Measurements from ENCODE around the gene RBM20.
A peak's percentile ranks its signal among the peaks of the same experiment; 100 is the strongest.

Gene RBM20

GRCh38 chr10:110789604-110790433, 145.7 kb downstream of the RBM20 start:
- no peak for DNase-seq

GRCh38 chr10:110790913-110791506, 146.9 kb downstream of the RBM20 start:
- DNase-seq: no peak

DNA sequence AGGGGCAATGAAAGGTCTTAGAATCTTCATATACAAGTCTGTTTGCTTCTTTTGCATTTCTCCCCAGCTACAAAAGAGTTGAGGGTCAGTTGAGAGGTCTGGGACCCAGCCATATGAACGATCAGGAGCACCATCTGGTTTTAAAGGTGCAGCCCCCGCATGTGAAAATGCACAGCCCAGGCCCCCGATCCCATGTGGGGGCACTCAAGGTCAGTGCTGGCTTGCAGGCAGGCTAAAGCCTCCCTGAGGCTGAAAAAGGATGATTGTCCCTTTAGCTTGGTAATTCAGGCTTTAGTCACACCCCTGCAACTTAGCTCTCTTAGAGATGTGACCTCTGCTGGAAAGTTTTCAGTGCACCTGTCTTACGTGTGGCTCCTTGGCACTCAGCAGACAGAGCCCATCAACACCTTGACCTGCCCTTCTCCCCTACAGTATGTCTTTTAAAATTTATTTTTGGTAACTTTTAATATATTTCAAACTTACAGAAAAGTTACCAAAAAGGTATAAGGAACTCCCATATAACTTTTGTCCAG, 147.5 kb downstream of the RBM20 start:
- no peak for DNase-seq

GRCh38 chr10:110792476-110793125, 148.5 kb downstream of the RBM20 start:
- DNase-seq: no peak

GRCh38 chr10:110793128-110793812, 149.1 kb downstream of the RBM20 start:
- no peak for DNase-seq

GRCh38 chr10:110793886-110794285, 149.8 kb downstream of the RBM20 start:
- DNase-seq: no peak

DNA sequence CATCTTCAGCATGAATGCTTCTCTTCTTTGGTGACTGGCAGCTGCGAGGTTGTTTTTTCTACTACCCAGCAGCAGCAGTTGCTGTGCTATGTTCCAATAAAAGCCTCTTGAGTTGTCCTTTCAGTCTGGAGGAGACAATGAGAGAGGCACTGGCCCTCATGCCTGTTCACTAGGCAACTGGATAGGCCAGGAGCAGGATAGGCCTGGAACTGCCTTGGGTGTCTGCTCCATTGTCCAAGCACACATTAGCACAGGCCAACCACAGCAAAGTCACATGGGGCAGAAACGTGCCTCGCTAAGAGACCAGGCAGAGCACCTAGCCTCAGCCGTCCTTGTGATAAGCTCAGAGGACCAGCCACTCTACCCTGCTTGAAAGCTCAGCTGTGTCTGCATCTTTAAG, 150.7 kb downstream of the RBM20 start:
- DNase-seq: no peak

DNA sequence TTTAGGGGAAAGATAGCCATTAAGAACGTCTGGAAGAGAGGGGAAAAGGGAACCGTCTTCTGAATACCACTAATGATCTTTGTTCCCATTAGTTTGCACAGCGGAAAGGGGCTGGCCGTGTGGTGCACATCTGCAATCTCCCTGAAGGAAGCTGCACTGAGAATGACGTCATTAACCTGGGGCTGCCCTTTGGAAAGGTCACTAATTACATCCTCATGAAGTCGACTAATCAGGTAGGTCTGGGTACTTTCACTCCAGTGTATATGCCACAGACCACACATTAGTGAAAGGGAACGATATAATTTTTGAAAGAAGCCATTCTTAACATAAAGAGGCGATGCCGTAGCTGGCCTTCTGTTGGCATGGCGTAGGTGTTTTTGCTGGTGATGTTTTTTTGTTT, 153.3 kb downstream of the RBM20 start:
- no peak for DNase-seq

DNA sequence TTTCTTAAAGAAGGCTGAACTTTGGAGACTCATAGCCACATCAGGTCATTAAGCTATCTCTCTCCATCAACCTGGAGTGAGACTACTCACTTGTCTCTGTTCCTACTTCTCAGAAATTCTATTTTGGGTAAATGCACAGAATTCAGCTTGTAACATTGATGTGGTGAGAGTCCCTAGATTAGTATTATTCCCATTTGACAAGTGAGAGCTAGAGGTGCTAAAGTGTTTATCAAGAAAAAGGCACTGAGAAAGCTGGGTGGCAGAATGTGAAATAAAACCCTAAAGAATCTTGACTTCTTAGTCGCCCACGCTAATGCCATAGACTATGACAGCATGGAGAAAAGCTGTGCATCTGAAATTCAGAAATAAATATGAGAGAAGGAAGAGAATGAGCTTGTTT, 154.2 kb downstream of the RBM20 start:
- no peak for DNase-seq

GRCh38 chr10:110802090-110802489, 158.0 kb downstream of the RBM20 start:
- DNase-seq: no peak

- peak; percentile 26 for DNase-seq
Observed at GRCh38 chr10:110802551-110803238, 158.6 kb downstream of the RBM20 start.

GRCh38 chr10:110803239-110803749, 159.2 kb downstream of the RBM20 start:
- no peak for DNase-seq

- DNase-seq: no peak
Observed at GRCh38 chr10:110803830-110804338, 159.7 kb downstream of the RBM20 start.

DNA sequence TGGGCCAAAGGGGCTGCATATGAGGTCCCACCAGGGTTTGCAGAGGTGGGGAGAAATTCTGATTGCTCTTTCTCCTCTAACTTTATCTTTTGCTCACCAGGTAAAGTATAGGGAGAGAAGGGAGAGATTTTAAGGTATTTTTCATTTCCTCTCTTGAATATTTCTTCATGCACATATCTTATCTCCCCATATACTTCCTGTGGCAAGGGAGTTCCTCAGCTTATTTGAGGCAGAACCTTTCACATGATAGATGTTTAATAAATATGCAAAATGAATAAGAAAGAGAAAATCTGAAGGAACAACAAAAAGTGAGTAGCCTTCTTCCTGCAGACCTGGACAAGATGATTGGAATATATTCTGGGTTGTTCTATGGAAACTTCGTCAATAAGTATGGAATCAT, 160.2 kb downstream of the RBM20 start:
- DNase-seq: no peak

DNA sequence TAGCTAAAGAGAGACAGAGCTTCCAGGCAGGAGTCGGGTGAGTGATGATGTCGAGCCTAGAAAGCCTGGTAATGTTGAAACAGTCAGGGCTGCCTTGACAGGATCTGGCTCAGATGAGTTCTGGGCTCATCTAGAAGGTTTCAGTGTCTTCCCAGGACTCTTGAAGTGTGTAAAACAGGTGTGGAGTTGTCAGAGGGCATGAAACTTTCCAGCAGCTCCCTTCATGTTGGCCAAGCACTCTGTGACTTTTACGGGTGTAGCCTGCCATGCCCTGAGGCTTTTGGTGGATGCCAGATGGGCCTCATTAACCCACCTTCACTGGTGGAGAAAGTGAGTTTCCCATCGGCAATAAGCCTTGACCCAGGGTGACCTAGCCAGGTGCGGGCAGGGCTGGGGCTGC, 161.2 kb downstream of the RBM20 start:
- no peak for DNase-seq

- DNase-seq: no peak
Observed at GRCh38 chr10:110806335-110806734, 162.2 kb downstream of the RBM20 start.

- no peak for DNase-seq
Observed at GRCh38 chr10:110808123-110808522, 164.0 kb downstream of the RBM20 start.

- DNase-seq: no peak
Observed at GRCh38 chr10:110808615-110809014, 164.5 kb downstream of the RBM20 start.

DNA sequence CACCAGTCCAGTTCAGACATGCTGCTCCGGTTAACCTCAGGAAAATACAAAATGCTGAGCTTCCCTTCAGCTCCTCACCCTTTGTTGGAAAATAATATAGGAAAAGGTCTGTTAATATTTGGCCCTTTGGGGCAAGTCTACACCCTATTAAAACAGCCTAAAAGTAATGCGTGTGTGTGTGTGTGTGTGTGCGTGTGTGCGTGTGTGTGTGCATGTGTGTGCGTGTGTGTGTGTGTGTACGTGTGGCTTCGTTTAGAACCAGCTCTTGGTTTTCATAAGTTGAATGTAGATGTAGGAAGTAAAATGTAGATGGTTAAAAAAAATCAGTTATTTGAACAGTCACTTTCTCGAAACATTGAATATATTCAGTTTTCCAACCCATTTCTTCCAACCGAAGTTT, 166.5 kb downstream of the RBM20 start:
- no peak for DNase-seq

DNA sequence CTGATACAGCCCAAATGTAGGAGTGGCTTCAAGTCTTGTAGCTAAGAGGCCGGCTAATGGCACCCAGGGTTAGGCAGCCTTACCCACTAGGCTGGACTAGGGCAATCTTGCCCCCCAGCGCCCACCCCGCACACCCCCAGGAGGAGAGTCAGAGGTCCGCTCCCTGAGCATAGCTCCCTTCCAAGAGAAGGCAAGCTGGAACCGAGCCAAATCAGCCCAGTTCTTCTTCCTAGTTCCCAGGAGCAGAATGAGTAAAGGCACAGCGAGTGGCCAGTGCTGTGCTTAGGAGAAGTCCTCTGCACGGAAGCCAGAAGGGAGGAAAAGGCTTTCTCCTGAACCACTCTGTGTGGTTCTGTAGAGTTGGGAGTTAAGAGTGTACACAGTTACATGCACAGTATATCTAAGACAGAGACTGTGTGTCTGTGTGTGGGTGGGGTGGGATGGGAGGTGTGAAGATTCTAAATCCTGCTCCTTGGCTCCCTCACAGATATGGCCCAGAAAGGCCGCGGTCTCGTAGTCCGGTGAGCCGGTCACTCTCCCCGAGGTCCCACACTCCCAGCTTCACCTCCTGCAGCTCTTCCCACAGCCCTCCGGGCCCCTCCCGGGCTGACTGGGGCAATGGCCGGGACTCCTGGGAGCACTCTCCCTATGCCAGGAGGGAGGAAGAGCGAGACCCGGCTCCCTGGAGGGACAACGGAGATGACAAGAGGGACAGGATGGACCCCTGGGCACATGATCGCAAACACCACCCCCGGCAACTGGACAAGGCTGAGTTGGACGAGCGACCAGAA, 167.8 kb downstream of the RBM20 start:
- no peak for DNase-seq

DNA sequence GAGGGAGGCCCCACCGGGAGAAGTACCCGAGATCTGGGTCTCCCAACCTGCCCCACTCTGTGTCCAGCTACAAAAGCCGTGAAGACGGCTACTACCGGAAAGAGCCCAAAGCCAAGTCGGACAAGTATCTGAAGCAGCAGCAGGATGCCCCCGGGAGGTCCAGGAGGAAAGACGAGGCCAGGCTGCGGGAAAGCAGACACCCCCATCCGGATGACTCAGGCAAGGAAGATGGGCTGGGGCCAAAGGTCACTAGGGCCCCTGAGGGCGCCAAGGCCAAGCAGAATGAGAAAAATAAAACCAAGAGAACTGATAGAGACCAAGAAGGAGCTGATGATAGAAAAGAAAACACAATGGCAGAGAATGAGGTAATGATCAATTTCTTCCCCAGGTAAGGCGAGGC, 168.4 kb downstream of the RBM20 start:
- no peak for DNase-seq
